Stimulated activated CD8-positive, alpha-beta memory T cell treated with anti-CD3 and anti-CD28 coated beads, Interleukin-7, amount 100 ng/mL, for 1 hour (primary cell): ENCODE results near the gene OR2A7.
"Not testable (repeated sequence)": the region's sequence is repeated elsewhere in the genome, so short reads cannot be mapped to it uniquely, and the experiment has no call there.

Source experiments
- DNase-seq, 2 donors: peaks; one replicate each; pipeline ENCODE4 v3.0.0-alpha.2; 2020; ENCODE audit warnings: low read depth in 2 of 2

Gene OR2A7

DNA sequence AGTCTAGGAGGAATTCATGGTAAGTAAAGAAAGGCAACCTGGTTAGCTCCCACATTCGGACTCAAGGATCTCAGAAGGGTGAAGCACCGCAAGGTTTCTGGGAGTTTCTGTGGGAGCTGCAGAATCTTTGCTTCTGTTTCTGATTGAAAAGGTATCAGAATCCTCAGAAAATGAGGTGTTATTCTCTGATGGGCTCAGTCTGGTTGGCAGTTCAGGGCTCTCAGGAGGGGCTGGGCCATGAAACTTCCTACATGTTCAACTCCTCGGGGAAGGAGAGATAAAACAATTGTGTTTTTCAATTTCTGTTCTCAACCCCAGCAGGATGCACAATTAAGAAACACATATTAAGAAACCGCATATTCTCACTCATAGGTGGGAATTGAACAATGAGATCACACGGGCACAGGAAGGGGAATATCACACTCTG lies 9.1 kb downstream of the OR2A7 start:
- no peak for DNase-seq

DNA sequence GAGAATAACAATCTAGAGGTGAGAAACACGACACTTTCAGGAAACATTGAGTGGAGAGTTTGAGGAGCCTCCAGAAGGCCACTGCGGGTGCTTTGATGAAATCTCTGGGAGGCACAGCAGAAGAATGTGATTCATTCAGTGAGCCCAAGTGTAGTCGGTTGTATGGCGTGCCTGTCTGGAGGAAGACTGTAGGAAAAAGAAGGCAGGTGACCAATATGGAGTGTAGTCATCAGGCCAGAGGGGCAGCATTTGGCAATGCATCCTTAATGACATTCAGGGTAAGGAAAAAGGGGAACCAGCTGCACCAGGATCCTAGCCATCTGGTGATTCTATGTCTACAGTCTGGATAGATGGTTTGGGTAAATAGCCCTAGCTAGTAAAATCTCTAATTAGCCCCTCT lies 12.3 kb downstream of the OR2A7 start:
- DNase-seq = not testable (repeated sequence)

DNA sequence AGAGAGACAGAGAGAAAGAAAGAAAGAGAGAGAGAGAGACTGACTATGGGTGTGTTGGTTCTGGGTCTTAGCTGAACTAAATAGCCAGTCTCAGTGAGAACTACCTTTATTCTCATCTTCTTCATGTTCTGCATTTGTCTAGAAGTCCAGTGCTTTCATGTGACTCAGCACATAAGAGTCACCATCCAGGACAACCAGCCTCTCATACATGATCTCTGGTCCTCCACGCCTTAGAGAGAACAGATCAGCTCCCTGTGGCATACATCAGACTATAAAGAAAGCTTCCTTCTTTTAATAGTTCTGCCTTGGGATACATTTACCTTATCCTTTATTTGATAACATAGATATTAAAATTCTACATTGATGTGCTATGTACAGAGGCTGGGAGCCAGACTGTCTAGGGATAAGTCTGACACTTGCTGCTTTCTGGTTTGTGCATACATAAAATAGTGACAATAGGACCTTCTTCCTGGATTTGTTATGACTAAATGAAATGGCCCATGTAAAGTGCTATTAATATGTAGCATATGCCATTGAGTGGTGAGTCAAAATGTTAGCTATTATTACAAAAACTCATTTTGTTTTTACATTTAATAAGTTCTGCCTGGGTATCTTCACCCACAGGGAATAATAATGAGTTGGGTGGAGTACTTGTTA lies 16.8 kb downstream of the OR2A7 start:
- DNase-seq = not testable (repeated sequence)

DNA sequence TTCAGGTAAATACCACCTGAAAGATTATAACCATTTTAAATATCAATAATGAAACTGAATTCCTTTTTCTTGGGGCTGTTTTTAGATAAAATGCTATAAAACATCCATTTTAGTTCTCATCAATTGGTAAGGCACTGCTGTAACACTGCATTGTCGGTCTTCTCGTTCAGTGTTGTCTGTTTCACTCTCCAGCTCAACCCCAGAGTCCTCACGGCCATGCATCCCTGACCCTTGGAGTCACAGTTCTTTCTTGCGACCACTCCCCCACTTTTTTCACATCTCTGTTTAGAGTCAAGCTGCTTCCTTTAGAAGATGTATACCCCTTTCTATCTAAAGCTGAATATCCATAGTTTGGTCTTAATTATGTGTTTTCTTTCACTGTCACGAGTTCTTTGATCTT lies 17.6 kb downstream of the OR2A7 start:
- DNase-seq = not testable (repeated sequence)

DNA sequence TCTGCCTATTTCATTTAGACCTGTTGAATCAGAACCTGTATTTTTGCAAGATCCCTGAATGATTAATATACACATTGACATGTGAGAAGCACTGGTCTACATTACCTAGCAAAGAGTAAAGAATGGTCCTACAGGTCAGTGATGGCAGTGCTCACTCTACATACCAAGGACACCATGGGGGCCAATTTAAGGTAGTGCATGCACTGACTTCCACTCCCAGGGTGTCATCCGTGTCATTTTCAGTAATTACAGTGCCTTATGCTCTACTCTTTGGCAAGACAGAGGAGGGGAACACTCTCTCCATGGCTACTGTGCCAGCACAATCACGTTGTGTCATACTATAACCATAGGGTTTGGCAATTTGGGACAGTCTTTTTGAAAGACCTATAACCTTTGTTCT lies 19.2 kb downstream of the OR2A7 start:
- not testable (repeated sequence) for DNase-seq

DNA sequence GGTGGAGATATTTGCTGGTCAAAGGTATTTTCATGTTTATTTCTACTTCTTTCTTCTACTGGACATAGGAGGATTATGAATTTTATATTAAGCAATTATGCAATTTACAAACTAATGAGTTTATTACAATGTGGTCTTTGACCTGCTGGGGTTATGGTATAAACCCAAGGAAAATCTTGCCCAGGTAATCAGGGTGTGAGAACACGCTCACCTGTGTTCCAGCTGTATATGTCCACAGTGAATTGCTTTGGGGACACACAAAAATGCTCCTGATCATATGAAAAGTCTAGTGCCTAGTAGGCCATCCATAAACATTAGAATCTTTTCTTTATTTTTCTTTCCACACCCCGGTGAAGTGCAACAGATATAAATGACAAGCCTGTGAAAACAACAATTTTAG lies 25.2 kb downstream of the OR2A7 start, which contains the start of gene OR2A42:
OR2A42 (minus strand) TSS at position 241 of the 400 bp plus-strand sequence. CDS start 6,762 bp downstream, outside the sequence.
- DNase-seq = not testable (repeated sequence)

DNA sequence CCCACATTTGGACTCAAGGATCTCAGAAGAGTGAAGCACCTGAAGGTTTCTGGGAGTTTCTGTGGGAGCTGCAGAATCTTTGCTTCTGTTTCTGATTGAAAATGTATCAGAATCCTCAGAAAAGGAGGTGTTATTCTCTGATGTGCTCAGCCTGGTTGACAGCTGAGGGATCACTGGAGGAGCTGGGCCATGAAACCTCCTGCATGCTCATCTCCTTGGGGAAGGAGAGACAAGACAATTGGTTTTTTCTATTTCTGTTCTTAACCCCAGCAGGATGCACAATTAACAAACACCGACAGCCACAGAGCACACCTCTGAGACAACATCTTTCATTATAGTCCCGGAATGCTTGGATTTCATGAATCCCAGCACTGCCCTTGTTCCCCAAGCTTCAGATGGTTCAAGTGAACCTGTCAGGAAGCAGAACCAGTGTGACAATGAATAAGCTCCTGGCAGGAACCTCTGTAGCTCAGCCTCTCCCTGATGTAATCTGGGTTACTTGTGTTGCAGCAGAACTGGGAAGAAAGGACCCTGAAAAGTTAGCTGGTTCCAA lies 26.0 kb downstream of the OR2A7 start:
- DNase-seq = not testable (repeated sequence)

DNA sequence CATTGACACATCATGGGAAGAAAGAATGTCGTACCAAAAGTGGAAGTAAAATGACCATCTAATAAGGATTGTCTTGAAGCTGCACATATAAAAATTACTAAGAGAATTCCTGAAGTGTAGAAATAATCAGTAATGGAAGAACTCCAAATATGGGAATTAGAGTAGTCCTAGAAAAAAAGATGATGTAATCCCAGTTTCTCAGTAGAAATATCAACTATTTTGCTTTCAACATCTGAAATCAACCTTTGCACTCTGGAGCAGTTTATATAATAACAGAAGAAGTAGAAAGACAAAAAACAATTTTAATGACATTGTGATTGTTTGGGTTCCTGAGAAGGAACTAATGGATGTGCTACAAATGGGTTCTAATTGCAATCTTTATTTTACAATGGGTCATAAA lies 31.6 kb downstream of the OR2A7 start:
- not testable (repeated sequence) for DNase-seq

DNA sequence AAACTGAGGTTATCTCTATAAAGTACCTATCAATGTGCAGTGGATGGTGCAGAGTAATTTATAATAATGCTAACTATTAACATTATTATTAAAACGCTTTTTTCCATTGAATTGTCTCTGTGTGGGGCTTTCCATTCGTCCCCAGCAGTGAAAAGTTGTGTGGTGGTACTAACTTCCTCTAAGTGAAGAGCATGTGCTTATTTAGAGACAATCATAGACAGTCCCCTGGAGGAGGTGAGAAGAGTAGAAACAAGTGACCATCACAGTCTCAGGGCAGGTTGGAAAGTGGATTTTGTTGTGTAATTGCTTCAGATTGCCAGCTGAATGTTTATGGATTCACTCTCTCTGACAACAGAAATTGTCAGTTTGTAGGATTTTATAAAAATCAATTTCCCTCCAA lies 33.6 kb downstream of the OR2A7 start:
- not testable (repeated sequence) for DNase-seq

DNA sequence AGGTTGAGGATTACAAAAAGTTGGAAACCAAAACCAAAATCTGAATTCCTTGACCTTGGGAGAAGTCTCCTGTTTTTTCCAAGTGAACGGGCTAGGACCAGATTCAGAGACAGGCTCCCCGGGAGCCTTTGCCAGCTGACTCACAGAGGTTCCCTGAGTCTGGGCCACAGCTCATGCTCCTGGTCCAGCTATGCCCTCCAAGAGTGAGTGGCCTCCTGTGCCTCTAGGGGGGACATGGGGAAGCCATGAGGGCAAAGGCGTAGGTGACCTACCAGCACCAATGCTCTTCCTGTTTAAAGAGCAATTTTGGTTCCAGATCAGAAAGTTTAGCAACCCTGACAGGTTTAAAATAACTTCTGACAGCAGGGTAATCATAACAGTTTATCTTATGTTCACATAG lies 35.8 kb downstream of the OR2A7 start:
- not testable (repeated sequence) for DNase-seq

DNA sequence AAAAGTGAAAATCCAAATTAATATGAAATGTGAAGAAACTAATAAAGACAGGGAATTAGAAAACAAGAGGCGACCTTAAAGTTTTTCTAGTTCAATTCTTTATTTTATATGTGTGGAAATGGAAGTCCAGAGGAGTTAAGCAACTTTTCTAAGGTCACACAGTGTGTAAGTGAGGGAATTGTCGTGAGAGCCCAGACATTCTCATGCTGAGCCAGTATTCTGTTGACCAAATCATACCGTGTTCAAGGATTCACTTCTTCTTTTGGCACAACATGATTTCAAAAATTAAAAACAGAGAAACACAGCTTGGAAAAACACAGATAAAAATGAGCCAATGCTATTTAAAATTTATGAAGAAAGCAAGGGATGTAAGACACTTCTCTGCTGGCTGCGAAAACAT lies 37.7 kb downstream of the OR2A7 start:
- DNase-seq = not testable (repeated sequence)

DNA sequence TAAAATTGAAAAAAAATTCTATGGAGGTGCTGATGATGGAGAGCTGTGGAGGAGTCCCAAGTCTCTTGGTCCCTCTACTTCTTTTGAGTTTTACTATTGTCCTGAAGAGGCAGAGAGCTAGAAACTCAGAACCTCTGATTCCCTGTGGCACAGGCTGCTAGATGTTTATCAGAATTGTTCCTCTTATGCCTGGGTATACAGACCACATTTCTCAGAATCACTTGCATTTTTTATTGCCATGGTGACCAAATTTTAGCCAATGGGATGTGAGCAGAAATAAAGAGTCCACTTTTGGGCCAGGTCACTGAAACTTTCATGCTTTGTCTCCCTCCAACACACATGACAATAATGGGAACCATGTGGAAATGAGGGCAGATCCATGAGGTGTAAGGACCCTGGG lies 40.9 kb downstream of the OR2A7 start:
- DNase-seq = not testable (repeated sequence)

DNA sequence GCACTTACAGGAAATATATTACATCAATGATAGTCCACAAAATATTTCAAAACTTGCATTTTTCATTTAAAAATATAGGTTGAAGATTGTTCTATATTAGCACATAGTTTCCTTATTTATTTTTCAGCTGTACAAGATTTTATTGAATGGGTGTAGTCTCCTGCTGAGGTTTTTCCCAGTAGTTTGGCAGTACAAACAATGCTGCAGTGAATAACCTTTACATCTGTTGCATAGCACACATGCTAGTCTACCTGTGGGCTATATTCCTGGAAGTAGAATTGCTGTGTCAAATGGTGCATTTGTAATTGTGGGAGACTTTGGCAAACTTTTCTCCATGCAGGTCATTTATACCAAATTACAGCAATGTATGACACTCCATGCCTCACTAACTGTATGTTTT lies 44.1 kb downstream of the OR2A7 start:
- not testable (repeated sequence) for DNase-seq

DNA sequence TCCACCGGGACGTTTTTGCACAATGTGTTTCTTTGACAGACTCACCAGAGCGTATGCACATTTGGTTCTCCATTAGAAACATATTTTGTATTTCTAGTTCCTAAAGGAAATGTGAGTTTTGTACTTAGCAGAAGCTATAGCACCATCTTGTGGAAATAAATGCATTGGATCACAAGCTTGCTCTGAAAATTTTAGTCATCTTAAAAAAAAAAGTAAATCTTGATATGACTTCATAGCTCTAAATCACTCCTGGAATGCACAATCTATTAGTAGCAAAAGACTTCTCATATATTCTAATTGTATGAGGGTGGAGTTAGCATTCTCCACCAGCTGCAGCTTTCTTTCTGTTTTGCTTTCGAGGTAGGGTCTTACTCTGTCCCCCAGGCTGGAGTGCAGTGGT lies 45.4 kb downstream of the OR2A7 start:
- DNase-seq = not testable (repeated sequence)

DNA sequence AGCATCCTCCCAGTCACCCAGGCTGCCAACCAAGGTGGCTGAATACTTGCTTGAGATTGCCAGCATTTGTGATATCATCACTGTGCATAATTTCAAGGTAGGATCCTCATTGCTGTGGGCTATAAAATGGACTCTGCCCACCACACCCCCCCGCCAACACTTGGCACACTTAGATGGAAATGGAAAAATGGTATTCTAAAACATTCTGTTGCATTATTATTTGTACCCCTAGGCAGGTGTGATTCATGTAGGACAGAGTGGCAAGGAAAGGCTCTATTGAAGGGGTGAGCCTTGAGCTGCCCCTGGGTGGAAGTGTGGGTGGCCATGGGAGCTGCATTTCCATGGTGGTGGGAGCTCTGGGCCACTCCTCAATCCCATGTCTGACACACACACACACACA lies 46.0 kb downstream of the OR2A7 start:
- DNase-seq = not testable (repeated sequence)

DNA sequence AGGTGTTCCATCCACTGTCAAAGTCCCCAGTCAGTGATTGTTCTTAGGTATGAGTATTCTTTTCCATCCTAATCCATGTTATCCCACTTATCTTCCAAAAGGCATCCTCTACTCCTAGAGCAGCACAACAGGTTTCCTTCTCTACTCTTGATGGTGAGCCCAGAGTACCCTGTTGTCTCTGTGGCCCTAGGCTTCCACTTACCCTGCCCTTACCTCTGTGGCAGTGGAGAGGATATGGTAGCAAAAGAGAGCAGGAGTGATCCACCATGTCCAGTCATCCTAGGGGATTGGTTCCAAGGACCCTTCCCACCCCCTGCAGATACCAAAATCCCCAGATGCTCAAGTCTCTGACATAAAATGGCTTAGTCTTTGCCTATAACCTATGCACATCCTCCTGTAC lies 47.4 kb downstream of the OR2A7 start:
- DNase-seq = not testable (repeated sequence)
